Measurements from ENCODE around the gene TMEM151A.

Gene TMEM151A

GRCh38 chr11:66329165-66329673 is 37.5 kb downstream of the TMEM151A start:
- no peak for TF ChIP-seq CTCF (IDR thresholded peaks at IDR 0.05; ENCODE audit: low read depth, low read length, missing control alignments)
- in situ Hi-C loops (cut with HindIII; ENCODE audit: low pct_ligation_motif_present, low sequenced_read_pairs), result no loop called here
- H3K36me3 ChIP-seq (replicated peaks), result peaks cover 13% of the 10 kb centered on the region
- H3K27me3 ChIP-seq (replicated peaks), result no peaks in the 10 kb centered on the region
- no peak overlapping the region for H3K27ac ChIP-seq
- no peak for DNase-seq
- H3K4me3 ChIP-seq (ENCODE audit: low read depth, low read length), result no peak overlapping the region

DNA sequence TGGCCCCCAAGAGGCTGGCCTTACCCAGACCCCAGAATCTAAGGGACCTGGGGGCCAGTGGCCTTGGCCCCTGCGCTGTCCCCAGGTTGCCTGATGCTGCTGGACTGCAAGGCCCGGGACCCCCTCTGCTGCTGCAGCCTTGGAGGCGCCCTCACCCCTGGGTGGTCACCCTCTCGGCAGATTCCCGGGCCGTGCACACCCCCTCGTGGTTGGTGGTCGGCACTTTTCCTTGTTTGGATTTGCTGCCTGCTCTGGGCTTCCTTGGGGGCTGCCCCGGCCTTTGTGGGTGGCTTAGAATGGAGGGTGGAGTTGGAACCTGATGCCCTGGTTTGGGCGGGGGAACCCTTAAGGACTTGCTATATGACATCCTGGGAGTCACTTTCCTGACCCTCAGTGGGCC is 39.2 kb downstream of the TMEM151A start:
- H3K36me3 ChIP-seq (replicated peaks), result peaks cover 13% of the 10 kb centered on the region
- no peaks in the 10 kb centered on the region for H3K27me3 ChIP-seq (replicated peaks)
- no peak for DNase-seq
- H3K4me3 ChIP-seq (ENCODE audit: low read depth, low read length), result no peak overlapping the region
- H3K27ac ChIP-seq, result no peak overlapping the region
- peak; percentile 16 for TF ChIP-seq CTCF (IDR thresholded peaks at IDR 0.05; ENCODE audit: low read depth, low read length, missing control alignments)
- in situ Hi-C loops (cut with HindIII; ENCODE audit: low pct_ligation_motif_present, low sequenced_read_pairs), result no loop called here

- Histone ChIP-seq H3K27ac (no peak overlapping the region), H3K36me3 (replicated peaks) (peaks cover 13% of the 10 kb centered on the region), H3K27me3 (replicated peaks) (no peaks in the 10 kb centered on the region), H3K4me3 (ENCODE audit: low read depth, low read length) (no peak overlapping the region)
- in situ Hi-C loops (cut with HindIII; ENCODE audit: low pct_ligation_motif_present, low sequenced_read_pairs), result no loop called here
- TF ChIP-seq CTCF (IDR thresholded peaks at IDR 0.05; ENCODE audit: low read depth, low read length, missing control alignments), result no peak
- no peak for DNase-seq
Measured at GRCh38 chr11:66331542-66332370, 40.1 kb downstream of the TMEM151A start.

DNA sequence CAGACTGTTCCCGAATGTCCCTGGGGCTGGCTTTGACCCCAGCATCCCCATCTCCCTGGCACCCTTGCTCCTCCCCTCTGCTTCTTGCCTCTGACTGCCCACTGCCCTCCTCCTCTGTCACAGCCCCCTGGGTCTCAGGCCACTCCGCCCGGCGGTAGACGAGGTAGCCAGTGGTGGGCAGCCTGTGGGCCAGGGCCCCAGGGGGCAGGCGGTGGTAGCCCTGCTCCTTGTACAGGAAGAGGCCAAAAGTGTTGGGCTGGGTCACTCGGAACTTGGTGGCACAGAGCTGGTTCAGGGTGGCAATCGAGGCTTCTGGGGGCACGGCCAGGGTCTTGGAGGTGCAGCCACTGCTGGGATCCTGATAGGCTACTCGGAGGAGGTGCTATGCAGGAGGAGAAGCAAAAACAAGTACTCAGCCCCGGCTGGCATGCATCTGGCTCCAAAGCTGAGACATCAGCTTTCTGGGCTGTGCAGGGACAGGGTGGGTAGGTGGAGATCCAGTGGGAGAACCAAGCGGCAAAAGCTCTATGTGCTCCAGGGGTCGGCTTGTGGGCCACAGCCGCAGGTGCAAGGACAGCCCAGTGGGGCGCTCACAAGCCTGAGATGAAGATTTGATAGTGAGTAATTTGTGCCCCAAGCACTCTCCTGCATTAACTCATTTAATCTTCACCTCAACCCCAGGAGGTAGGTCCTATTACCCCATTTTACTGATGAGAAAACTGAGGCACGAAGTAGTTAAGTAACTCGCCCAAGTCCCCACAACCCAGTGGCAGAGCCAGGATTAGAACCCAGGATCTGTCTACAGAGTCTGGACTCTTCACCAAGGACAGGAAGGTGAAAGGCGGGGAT is 40.9 kb downstream of the TMEM151A start:
- Histone ChIP-seq H3K27me3 (replicated peaks) (no peaks in the 10 kb centered on the region), H3K4me3 (ENCODE audit: low read depth, low read length) (no peak overlapping the region), H3K36me3 (replicated peaks) (peaks cover 13% of the 10 kb centered on the region), H3K27ac (no peak overlapping the region)
- in situ Hi-C loops (cut with HindIII; ENCODE audit: low pct_ligation_motif_present, low sequenced_read_pairs), result no loop called here
- no peak for DNase-seq
- TF ChIP-seq CTCF (IDR thresholded peaks at IDR 0.05; ENCODE audit: low read depth, low read length, missing control alignments), result no peak

DNA sequence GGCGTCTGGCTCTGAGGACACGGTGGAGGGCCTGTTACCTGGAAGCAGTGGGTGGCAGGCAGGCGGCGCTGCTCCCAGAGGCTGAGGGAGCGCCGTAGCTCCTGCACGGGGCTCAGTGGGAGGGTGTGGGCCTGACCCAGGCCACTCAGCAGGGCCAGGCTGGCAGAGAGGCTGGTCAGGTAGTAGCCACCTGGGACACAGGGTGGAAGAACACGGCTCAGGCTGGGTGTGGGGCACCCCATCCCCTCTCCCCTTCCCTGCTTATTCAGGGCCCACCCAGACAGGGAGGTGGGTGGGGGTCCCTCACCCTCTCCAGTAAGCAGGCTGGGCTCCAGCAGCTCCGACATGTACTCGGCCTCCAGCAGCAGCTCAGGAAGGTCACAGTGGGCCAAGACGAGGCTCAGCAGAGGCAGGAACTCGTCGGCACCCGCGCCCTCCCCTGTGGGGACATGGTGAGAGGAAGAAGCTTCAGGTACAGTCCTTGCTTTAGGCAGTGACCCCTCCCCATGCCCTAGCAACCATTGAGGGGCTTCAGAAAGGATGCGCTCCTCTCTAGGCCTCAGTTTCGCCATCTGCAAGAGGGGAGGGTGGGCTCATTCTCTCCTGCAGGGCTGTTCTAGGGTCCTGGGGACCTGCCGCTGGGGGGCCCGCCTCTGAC is 41.7 kb downstream of the TMEM151A start:
- Histone ChIP-seq H3K36me3 (replicated peaks) (peaks cover 13% of the 10 kb centered on the region), H3K27me3 (replicated peaks) (no peaks in the 10 kb centered on the region), H3K27ac (no peak overlapping the region), H3K4me3 (ENCODE audit: low read depth, low read length) (no peak overlapping the region)
- in situ Hi-C loops (cut with HindIII; ENCODE audit: low pct_ligation_motif_present, low sequenced_read_pairs), result no loop called here
- DNase-seq, result no peak
- TF ChIP-seq CTCF (IDR thresholded peaks at IDR 0.05; ENCODE audit: low read depth, low read length, missing control alignments), result no peak
